Measurements from ENCODE around the gene KDM2A. TPM values are rescaled to one million over a fixed set of nuclear protein-coding genes. Genes with fewer than 3 reads are reported as not detected.

KDM2A gene
- total RNA-seq, 1 experiment from 2014 or later = 26.3 TPM

DNA sequence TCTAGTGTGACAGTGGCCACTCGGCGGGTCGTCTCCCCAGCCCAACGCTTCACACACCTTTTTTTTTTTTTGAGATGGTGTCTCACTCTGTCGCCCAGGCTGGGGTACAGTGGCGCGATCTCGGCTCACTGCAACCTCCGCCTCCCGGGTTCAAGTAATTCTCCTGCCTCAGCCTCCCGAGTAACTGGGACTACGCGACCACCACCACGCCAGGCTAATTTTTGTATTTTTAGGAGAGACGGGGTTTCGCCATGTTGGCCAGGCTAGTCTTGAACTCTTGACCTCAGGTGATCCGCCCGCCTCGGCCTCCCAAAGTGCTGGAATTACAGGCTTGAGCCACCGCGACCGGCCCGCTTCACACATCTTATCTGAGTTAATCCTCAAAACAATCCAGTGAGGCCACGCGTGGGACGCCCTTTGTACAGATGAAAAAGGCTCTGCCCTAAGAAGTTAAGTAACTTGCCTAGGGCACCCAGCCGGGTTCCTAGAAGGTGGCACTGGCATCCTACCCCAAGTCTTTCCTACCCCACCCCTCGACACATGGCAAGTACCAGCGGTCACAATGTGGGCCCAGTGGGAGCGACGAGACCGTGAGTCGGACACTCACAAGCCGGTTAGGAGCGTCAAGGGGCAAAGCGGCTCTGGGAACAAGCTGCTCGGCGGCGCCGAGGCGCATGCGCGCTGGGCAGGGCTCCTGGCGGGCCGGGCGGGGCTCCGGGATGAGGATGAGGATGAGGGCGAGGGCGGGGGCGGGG lies 142.0 kb downstream of the KDM2A start:
- peak; percentile 31 for DNase-seq (ENCODE audit: low read depth)

DNA sequence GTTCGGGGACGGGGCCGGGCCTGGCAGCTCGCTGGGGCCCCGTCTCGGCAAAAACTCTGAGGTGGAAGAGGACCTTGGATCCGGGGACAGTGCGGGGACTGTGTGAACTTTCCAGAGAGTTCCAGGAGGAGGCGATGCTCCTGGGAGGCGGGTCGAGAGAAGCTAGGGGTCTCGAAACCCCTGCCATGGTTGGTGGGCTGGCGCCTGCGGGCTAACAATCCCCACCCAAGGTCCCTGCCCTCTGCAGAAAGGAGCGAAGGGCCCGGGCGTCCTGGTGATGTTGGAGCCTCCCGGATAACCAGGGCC lies 142.5 kb downstream of the KDM2A start:
- no peak for DNase-seq (ENCODE audit: low read depth)

DNA sequence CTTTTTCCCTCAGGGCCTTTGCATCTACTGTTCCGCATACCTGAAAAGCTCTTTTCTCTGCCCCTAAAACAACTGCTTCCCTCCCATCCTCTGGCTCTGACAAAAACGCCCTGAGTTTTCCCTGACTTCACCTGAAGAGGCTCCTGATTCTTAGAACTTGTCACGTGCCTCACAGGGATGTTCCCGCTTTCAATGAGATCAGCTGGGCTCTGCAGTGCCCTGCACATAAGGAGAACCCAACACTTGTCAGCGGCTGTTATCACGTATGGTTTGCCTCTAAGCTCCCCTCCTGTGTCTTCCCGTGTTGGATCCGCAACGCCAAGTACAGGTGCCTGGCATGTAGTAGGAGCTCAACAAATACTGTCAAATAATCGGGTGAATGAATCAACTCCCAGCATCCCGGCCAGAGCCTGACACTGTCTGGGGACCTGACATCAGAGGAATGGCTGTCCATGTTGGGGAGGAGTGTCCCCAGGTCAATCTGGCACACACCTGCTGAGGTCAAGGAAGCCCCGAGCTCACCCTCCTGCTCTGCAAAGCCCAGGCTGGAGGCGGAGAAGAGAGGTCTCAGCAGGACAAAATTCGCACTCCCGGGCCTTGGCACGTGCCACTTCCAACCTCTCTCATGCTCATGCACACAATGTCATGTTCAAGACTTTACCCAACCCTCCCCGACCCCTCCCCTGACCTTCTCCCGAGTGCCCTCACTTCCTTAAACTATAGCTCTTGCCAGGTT lies 143.1 kb downstream of the KDM2A start:
- no peak for DNase-seq (ENCODE audit: low read depth)

DNA sequence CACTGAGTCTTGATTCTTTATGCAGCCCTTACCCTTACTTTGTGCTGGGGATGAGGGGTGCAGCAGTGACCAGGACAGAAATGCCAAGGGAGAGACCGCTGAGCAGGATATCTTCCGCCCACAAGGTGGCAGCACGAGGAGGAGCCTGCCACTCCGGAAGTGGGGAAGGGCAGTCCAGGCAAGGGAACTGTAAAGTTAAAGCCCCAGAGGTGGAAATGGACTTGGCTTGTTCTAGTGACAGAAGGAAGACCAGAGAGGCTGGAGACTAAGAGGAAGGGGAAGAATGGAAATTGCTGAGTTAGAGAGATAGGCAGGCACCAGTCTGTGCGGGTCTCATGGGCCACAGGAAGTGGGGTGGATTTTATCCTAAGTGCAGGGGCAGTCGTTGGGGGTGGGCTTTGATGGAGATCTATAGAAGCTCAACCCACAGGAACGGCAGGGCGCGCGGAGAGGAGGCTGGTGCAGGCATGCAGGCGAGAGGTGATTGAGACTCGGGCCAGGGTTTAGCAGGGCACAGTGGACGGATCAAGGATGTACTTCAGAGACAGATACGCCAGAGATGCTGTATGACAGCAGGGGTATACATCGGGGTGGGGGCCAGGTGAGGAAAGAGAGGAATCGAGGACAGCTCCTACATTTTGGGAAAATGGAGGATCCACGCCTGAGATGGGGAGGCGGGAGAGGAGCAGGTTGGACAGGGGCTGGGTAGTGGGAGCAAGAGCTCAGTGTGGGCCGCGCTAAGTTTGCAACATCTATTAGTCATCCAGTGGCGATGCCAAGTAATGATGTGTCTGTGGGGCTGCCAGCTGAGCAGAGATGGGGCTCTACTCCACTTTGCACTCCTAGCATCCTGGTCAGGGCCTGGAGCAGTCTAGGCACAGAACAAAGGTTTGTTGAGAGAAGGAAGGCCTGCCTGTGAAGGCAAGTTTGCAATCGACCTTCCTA lies 143.9 kb downstream of the KDM2A start:
- peak; percentile 82 for DNase-seq (ENCODE audit: low read depth)

DNA sequence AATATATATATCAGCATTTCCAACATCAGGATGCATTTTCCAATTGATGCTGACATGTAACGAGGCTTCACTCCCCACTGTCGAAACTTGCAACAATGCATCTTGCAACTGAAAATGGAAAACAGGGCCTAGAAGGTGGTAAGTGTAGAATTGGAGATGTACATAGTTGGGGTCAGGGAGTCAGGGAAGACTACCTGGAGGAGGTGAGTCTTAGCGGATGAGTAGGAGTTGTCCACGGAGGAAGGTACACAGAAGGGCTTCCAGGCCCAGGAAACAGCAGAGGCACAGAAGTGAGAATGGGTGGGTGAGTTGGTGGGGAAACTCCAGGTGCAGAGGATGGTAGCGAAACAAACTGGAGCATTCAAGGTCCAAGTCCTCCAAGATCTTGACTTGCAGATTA lies 145.2 kb downstream of the KDM2A start:
- DNase-seq (ENCODE audit: low read depth) = no peak

DNA sequence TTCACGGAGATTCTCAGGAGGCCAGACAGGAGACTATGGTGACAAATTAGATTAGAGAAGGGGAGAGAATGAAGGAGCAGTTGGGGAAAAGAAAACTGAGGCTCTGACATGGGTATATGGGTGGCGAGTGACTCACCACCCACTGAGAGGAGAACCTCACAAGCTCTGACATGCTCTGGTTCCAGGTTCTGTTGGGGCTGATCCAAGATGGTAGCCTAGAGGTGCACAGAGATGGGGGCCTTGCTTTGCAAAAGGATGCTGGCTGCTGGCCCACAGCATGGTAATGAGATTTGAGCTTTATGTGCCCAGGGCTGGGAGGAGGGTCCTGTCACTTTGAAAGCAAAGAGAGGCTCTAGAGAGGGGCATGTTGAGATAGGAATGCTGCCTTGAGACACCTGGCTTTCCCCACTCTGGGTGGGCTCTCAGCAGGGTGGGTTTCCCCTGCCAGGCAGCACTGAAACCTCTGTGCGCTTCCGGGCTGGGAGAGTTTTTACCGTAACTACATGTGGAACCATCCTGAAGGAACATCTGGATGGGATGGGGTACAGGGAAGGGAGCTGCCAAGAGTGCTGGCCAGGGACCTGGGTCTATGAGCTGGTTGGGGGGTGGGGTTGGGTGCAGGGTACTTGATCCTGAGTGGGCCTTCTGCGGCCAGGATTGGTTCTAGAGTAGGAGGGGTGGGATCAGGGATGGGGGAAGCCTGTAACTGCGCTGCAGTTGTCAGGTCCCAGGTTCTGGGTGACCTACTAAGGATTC lies 146.0 kb downstream of the KDM2A start:
- no peak for DNase-seq (ENCODE audit: low read depth)

DNA sequence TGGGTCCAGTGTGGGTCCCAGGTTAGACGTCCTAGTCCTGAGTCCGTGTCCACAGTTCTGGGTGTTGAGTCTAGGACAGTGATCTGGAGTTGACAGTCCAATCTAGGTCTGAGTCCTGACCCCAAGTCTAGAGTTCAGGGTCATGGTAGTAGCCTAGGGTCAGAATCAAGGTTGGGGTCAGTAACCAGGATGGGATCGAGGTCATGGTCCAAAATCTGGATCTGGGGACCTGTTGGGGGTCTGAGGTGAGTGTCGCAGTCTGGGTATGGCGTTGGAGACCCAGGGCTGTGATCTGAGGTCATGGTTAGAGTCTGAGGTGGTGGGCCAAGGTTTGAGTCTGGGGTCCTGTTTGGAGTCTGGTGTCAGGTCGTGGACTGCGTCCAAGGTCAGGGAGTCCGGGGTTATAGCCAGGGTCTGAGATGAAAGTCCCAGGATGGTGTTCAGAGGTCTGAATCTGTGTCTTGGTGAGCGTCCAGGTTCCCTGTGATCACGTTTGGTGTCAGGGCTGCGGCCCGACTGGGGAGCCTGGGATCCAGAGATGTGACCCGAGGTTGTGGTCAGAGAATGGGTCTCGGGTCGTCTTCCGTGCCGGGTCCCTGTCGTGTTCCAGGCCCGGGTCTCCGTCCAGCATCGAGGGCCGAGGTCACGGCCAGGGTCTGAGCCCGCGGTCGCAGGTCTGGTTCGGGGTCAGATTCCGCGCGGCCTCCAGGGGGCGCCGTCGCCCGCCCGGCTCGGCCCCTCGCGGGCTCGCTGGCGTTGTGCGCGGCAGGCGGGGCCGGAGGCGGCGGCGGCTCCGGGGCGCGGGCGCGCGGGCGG lies 146.8 kb downstream of the KDM2A start:
- DNase-seq (ENCODE audit: low read depth) = peak; percentile 43

DNA sequence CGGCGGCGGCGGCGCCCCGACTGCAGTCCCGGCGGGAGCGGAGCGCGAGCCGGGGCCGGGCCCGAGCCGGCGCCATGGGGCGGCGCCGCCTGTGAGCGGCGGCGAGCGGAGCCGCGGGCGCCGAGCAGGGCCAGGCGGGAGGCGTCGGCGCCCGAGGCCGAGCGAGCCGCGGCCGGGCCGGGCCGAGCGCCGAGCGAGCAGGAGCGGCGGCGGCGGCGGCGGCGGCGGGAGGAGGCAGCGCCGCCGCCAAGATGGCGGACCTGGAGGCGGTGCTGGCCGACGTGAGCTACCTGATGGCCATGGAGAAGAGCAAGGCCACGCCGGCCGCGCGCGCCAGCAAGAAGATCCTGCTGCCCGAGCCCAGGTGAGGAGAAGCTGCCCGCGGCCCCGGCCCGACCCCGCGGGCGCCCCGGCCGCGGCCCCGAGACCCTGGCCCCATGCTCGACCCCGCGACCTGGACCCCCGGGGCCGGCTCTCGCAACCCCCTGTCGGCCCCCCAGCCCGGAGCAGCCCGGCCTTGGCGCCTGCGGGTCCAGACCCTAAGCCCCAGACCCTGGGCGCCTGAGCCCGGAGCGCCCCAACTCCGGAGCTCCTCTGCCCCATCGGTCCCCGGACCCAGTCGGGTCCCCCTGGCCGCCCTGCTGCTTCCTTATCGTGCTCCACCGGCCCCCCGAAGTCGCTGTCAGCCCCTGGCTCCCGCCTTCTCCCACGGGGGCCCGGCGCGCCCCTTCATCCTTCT lies 147.6 kb downstream of the KDM2A start, which contains the start of gene GRK2:
Gene GRK2 (plus strand): TSS at position 25 of the 739 bp plus-strand sequence. CDS start 227 bp downstream, at position 252.
- peak; percentile 37 for DNase-seq (ENCODE audit: low read depth)

DNA sequence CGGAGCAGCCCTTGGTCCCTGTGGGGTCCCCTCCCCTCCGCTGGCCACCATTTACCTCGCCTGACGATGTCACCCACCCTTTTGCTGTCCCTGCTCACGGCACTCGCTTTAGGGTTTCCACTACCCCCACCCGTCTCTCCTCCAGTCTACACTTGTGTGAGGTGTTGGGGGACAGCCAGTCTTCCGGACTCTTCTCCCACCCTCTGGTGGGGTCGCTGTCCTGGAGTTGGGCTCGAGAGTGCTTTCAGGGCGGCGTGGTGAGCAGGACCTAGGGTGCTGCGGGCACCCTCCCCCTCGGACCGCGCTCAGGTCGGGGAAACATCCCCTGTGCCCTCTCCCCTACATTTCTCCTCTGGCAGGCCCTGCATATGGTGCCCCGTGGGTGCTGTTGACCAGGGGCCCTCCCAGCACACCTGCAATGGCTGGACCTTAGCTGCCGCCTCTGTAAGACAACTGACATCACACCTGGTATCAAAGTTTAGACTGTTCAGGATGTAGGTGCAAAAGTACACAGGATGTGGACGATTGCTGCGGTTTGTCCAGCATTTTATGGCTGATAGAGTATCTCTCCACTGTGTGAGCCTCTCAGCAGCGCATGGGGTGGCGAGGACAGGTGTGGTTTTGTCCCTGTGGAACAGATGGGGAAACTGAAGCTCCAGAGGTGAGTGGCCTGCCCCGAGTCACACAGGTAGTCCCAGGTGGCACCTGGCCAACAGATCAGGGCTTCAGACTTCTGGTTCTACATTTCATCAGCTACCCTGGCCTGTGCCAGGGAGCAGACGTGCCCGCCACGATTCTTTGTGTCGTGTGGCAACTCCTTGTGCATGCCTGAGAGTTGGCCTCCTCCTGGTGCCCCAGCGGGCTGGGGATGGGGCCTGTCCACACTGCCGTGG lies 148.4 kb downstream of the KDM2A start:
- DNase-seq (ENCODE audit: low read depth) = no peak

DNA sequence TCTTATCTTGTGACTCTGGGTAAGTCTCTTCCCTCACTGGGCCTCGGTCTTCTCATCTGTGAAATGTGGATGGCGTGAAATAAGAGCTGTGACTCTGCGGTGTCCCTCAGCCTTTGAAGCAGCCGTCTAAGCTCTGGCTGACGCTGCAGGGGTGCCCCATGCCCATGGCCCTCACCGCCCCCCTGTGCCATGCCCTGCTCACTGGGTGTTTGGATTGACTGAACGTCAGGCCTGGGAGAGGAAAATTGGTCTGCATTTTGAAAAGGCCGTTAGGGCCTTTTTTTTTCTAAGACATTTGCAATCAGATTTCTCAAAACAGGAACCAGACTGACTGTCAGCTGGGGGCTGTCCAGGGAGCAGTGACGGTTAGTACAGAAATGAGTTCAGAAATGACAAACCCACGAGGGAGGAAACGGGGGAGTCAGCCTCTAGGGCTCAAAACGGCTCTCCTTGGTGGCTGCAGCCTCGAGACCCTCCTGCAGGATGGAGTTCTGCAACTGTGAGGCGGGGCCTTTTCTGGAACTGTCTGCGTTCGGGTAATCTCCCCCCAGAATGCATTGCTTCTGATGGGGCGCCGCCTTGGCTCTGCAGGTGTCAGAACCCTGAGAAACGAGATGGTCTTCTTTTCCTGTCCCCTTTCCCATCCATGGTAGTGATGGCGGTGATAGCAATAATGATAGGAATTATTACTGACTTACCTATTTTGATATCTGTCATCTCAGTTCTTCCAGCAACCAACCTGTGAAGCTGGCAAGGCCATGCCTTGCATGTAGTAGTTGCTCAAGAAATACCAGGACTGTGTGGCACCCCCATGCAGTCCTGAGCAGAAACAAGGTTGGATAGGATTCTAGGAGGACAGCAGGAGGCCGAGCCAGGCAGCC lies 149.3 kb downstream of the KDM2A start:
- DNase-seq (ENCODE audit: low read depth) = no peak

DNA sequence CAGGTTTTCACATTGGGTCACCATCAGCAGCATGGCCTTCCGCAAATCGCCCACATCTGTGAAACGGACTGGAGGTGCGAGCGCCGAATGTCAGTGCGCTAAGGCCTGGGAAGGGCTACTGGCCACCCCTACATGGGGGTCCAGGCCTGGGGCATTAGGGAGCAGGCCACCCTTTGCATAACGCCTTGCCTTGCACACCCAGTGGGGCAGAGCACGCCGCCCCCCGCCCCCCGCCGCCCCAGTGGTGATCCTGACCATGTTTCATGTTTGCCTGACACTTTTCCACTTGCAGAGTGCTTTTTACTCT lies 149.9 kb downstream of the KDM2A start:
- DNase-seq (ENCODE audit: low read depth) = no peak

DNA sequence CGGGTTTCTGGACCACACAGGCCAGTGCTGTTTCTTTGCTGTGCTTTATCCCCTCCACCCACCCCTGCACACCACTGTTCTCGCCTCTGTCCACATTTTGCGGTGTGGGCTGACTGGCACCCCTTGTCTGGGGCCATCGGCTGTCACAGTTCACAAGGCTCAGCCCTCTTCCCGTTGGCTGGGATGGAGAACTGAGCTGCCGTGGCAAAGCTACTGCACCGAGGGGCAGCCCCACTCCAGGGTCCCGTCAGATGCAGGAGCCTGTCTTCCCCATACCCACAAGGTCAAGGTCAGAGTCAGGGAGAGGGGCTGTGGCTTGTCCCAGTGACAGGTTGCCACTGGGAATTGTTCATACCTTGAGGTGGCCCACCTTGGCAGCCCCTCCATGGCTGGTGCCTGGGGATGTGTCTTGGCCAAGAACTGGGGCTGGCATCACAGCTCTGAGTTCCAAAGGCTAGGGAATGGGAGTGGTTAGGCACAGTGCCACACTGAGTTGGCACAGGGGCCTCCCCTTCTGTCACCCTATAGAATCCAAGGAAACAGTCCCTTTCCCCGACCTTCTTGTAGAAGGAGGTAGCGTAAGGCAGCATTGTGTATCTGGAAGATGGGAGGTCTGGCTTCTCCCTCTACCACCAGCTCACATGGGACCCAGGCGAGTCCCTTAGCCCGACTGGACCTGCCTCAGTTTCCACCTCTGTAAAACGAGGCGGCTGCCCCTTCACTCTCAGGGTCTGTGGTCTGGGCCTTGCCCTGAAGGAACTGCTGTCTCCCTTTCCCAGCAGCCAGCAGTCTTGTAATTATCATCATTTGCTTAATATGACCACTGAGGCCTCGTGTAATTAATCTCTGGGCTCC lies 150.6 kb downstream of the KDM2A start:
- DNase-seq (ENCODE audit: low read depth) = no peak

DNA sequence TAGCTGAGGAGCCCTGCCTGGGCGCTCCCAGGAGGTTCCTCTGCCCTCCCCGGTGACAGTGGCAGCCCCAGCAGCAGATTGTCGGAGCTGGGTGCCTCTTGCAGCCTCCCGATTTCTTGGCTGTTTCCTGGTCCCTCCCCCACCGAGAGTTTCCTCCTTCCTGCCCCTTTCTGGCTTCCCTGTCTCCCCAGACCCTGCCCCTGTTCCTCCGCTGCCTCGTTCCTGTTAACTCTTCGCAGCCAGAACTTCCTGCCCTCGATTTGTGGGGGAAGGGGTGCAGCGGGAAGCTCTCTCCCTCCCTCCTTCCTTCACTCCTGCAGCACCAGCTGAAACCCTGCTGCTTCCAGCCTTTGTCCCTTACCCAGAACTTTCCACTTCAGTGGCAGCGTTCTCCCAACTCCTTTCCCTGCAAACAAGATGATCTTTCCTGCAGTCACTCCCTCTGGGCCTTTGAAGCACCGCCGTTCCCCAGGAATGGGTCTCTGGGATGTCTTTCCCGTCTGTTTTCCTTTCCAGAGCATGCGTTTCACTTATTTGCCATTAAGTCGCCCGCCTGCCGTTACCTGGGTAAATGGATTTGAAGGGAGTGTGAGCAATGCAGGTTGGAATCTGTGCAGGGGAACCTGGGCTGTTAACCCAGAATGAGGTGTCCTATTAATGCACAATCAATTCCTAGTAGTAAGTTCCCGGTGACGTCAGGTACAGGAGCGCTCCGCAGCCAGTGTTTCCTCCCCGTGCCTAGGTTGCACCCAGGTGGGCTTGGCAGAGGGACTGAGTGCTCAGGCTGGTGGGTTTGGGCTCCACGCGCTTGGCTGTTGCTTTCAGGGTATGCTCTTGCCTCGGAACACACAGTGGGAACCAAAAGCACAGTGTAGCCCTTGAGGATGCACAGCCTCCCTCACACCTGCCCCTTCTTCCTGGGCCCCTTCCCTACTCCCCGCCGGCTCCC lies 151.5 kb downstream of the KDM2A start:
- DNase-seq (ENCODE audit: low read depth) = no peak

DNA sequence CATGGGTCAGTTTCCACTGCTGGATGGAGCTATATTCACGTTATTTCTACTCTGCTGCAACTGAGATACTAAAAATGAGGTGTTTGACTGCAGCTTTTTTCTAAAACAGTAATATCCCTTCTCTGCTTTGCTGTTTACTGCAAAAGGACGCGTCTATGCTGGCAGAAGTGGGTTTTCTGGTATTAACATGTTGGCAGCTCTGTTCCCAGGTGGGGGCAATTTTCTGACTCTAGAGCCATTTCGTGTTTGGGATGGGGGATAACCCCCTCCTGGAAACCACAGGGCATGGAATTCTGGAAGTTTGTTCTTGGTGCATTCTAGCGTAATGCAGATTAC lies 152.1 kb downstream of the KDM2A start:
- DNase-seq (ENCODE audit: low read depth) = no peak

DNA sequence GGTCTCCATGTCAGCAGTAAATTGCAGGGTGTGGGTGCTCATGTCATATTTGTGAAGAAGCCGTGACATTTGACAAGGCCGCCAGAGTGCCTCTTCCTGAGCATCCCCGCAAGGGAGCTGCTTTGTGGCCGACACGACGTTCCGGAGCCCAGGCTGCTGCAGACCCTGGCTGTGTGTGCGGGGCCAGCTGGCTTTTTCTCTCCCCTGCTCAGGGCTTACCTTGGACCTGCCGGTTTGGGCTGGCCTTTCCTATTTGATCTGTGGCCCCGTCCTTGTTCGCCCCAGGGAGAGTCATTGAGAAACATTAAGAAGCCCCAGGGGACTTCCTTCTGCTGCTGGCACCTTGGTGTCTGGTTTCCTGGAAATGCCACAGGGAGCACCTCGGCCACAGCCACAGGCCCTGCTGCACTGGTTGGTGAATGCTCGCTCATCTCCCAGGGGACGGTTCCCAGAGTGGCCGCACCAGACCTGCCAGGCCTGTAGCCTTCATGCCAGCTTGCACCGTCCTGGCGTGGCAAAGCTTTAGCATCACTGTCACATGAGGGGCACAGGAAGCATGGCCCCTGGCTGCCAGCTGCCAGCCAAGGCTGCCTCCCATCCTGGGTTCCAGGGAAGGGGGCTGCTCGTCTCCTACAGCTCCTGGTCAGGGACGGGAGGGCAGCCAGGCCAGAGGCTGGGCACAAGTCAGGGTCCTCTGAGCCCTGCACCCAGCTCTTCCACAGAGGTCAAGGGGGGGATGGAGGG lies 152.7 kb downstream of the KDM2A start:
- DNase-seq (ENCODE audit: low read depth) = no peak

Measured in LHCN-M2 (cell line).